Spleen (tissue), 7 donors: ENCODE data around the gene DNAJB6.

Experiments
- CTCF ChIP-seq, 11 experiments: fragments of 200-600 bp in 7 of 11; fragments of 450-650 bp in 4 of 11; sonication (generic) in 4 of 11; IDR thresholded peaks in 8 of 11; conservative IDR thresholded peaks in 3 of 11; 1 replicate in 7 of 11; 2 replicates in 4 of 11; pipeline versions ENCODE4 v1.4.0 to v1.8.0; 2016 to 2021; ENCODE audit warnings: antibody characterized with exemption in 11 of 11, inconsistent platforms in 4 of 11, mild to moderate bottlenecking in 1 of 11
- POLR2A ChIP-seq, 3 donors: fragments of 450-650 bp; IDR thresholded peaks; one replicate each; pipeline ENCODE4 v1.5.1; 2017; ENCODE audit warnings: antibody characterized with exemption in 3 of 3, mild to moderate bottlenecking in 1 of 3
- POLR2AphosphoS5 ChIP-seq, 3 donors: sonication (generic); formaldehyde crosslinking; IDR thresholded peaks; one replicate each; pipeline ENCODE4 v1.5.1; 2017; ENCODE audit warnings: antibody characterized with exemption in 3 of 3
- donor health status: DM: no; HTN: no; CAD: no; lungs with moderate emphysema.
- donor health status: DM: no; HTN: no; CAD: no.
- donor health status: DM: no; HTN: no; CAD: no.

GRCh38 chr7:157430721-157431120 is 93.9 kb downstream of the DNAJB6 start:
- TF ChIP-seq POLR2A (IDR thresholded peaks at IDR 0.05): no peak
- TF ChIP-seq CTCF (IDR thresholded peaks at IDR 0.05 in 8 of 11, conservative IDR thresholded peaks at IDR 0.05 in 3 of 11): no peak
- no peak for TF ChIP-seq POLR2AphosphoS5 (IDR thresholded peaks at IDR 0.05)
